A172 (cell line): Measurements from ENCODE around the gene CCND2. TPM values are rescaled to one million over a fixed set of nuclear protein-coding genes. Genes with fewer than 3 reads are reported as not detected.

Experiments
- DNase-seq: peaks from one replicate; pipeline ENCODE4 v3.0.0-alpha.2; 2015; ENCODE audit warnings: low spot score
- total RNA-seq: library from RNA; depleted of rRNA; stranded (reverse); fragments of >200 nt; shearing (Covaris generic); gene quantifications from 2 replicates; pipeline ENCODE4 v1.2.3, GENCODE V29; 2014

CCND2 gene
- total RNA-seq, 1 experiment from 2014 or later, result not detected

GRCh38 chr12:4289998-4290790, 16.6 kb downstream of the CCND2 start:
- DNase-seq, result no peak

- DNase-seq, result no peak
Measured at GRCh38 chr12:4292341-4293073, 18.9 kb downstream of the CCND2 start.

- DNase-seq, result no peak
Measured at GRCh38 chr12:4293299-4293965, 19.9 kb downstream of the CCND2 start.

- no peak for DNase-seq
Measured at GRCh38 chr12:4293966-4294505, 20.5 kb downstream of the CCND2 start.

- no peak for DNase-seq
Measured at GRCh38 chr12:4296751-4297150, 23.2 kb downstream of the CCND2 start.

- DNase-seq, result no peak
Measured at GRCh38 chr12:4297617-4298016, 24.1 kb downstream of the CCND2 start.

GRCh38 chr12:4300883-4301282, 27.3 kb downstream of the CCND2 start:
- no peak for DNase-seq

GRCh38 chr12:4301932-4302501, 28.5 kb downstream of the CCND2 start:
- DNase-seq, result no peak

GRCh38 chr12:4302881-4303280, 29.3 kb downstream of the CCND2 start:
- DNase-seq, result no peak

GRCh38 chr12:4303750-4304149, 30.2 kb downstream of the CCND2 start:
- DNase-seq, result no peak

GRCh38 chr12:4307593-4308333, 34.2 kb downstream of the CCND2 start:
- DNase-seq, result peak; percentile 55

- DNase-seq, result no peak
Measured at GRCh38 chr12:4308334-4308950, 34.9 kb downstream of the CCND2 start.

GRCh38 chr12:4311776-4312175, 38.2 kb downstream of the CCND2 start:
- no peak for DNase-seq

GRCh38 chr12:4312251-4312650, 38.7 kb downstream of the CCND2 start:
- DNase-seq, result no peak

- no peak for DNase-seq
Measured at GRCh38 chr12:4320497-4320852, 46.9 kb downstream of the CCND2 start.

GRCh38 chr12:4320853-4321701, 47.5 kb downstream of the CCND2 start, which contains the start of gene TIGAR:
TSS of gene TIGAR (plus strand) at chr12:4321213. CDS start at chr12:4321272, 59 bp downstream.
- DNase-seq, result peak; percentile 62

GRCh38 chr12:4322726-4323125, 49.2 kb downstream of the CCND2 start:
- DNase-seq, result no peak
